ENCODE measurements around the gene LMOD3.

DNA sequence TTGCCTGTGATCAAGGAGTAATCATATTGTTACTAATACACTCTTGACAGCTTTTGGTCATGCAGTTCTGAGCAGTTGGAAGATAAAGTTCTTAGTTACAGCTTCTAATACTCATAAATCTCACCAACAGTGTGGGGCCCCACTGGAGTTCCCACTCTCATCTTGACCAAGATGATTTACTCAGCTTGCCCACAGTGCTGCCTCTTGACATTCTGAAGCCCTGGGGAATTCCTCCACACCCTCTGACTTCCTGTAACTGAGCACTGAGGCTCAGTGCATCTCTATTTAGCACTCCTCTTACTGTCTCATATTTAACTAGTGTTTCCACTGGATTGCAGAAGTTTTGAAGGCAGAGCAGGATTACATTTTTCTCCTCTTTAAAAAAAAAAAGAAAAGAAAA, 39.6 kb downstream of the LMOD3 start:
- TF ChIP-seq, protein P1, sequence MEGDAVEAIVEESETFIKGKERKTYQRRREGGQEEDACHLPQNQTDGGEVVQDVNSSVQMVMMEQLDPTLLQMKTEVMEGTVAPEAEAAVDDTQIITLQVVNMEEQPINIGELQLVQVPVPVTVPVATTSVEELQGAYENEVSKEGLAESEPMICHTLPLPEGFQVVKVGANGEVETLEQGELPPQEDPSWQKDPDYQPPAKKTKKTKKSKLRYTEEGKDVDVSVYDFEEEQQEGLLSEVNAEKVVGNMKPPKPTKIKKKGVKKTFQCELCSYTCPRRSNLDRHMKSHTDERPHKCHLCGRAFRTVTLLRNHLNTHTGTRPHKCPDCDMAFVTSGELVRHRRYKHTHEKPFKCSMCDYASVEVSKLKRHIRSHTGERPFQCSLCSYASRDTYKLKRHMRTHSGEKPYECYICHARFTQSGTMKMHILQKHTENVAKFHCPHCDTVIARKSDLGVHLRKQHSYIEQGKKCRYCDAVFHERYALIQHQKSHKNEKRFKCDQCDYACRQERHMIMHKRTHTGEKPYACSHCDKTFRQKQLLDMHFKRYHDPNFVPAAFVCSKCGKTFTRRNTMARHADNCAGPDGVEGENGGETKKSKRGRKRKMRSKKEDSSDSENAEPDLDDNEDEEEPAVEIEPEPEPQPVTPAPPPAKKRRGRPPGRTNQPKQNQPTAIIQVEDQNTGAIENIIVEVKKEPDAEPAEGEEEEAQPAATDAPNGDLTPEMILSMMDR (IDR thresholded peaks at IDR 0.05): no peak
- no peak for TF ChIP-seq POLR2A (IDR thresholded peaks at IDR 0.05)

Measured in testis (tissue), 2 donors.